Measurements from ENCODE around the gene MED26. TPM values are rescaled to one million over a fixed set of nuclear protein-coding genes. Genes with fewer than 3 reads are reported as not detected.

The MED26 gene
- total and polyA plus RNA-seq, 2 of the 8 experiments (the other 6 are each of a cell fraction or from before 2014, with no cell fraction given): 5.3 to 10.7 TPM

- TF ChIP-seq CHD7 (IDR thresholded peaks at IDR 0.05; ENCODE audit: insufficient replicate concordance, low read length) (no peak), ZNF274 (IDR thresholded peaks at IDR 0.05; ENCODE audit: borderline replicate concordance, extremely low read depth, low read length) (no peak), ASH2L (IDR thresholded peaks at IDR 0.05; ENCODE audit: low read length) (no peak), SRF (IDR thresholded peaks at IDR 0.05; ENCODE audit: low read depth, low read length) (no peak), FOSL1 (IDR thresholded peaks at IDR 0.05; ENCODE audit: insufficient read depth, low read depth, low read length) (no peak), EZH2 (IDR thresholded peaks at IDR 0.05; ENCODE audit: low read depth, low read length, severe bottlenecking) (no peak), NRF1 (IDR thresholded peaks at IDR 0.05; ENCODE audit: low read depth, low read length) (no peak), SIN3A (conservative IDR thresholded peaks at IDR 0.05 in 1 of 2, IDR thresholded peaks at IDR 0.05 in 1 of 2; ENCODE audit: low read depth in 1 of 2, low read length in 2 of 2) (no peak), SP2 (IDR thresholded peaks at IDR 0.05; ENCODE audit: low read length) (no peak), SP4 (IDR thresholded peaks at IDR 0.05; ENCODE audit: low read length) (no peak), POU5F1 (IDR thresholded peaks at IDR 0.05; ENCODE audit: low read depth, low read length) (no peak)
Observed at GRCh38 chr19:16621165-16621800, 6.7 kb downstream of the MED26 start (continued).

Data from H1 (cell line).